Brain microvascular endothelial cell (primary cell): ENCODE results near the gene RAD18.

ENCODE experiments used
- DNase-seq: peaks from one replicate; pipeline ENCODE4 v3.0.0-alpha.2; 2020
- H3K27ac ChIP-seq: fragments of 250-450 bp; sonication (Bioruptor Pico); 2 replicates; pipeline ENCODE4 v1.5.1; 2020; ENCODE audit warnings: mild to moderate bottlenecking, moderate library complexity
- H3K27me3 ChIP-seq: fragments of 250-450 bp; sonication (Bioruptor Pico); replicated peaks from 2 replicates; pipeline ENCODE4 v1.5.1; 2020; ENCODE audit warnings: mild to moderate bottlenecking
- H3K36me3 ChIP-seq: fragments of 250-450 bp; sonication (Bioruptor Pico); replicated peaks from 2 replicates; pipeline ENCODE4 v1.5.1; 2020; ENCODE audit warnings: mild to moderate bottlenecking
- H3K4me3 ChIP-seq: 2 replicates; pipeline ENCODE4 v1.5.1; 2011; ENCODE audit warnings: low read depth, mild to moderate bottlenecking, control low read depth, low read length, moderate library complexity
- CTCF ChIP-seq: IDR thresholded peaks from 2 replicates; pipeline ENCODE4 v1.5.1; 2011; ENCODE audit warnings: low read depth, mild to moderate bottlenecking, moderate library complexity, low read length, control low read depth, inconsistent platforms; ENCODE audit errors: missing control alignments
- in situ Hi-C: cut with HindIII; loops from 2 replicates; pipeline ENCODE4 v1.10.0; 2017; ENCODE audit warnings: low sequenced_read_pairs, low pct_ligation_motif_present

Gene RAD18

GRCh38 chr3:8932507-8932906, 30.8 kb downstream of the RAD18 start:
- H3K27me3 ChIP-seq, result no peaks in the 10 kb centered on the region
- no peak for TF ChIP-seq CTCF
- no peaks in the 10 kb centered on the region for H3K36me3 ChIP-seq
- in situ Hi-C loops, result no loop called here
- no peak overlapping the region for H3K4me3 ChIP-seq
- DNase-seq, result no peak
- no peak overlapping the region for H3K27ac ChIP-seq

GRCh38 chr3:8931342-8931741, 31.9 kb downstream of the RAD18 start:
- no peak for DNase-seq
- Histone ChIP-seq H3K4me3 (no peak overlapping the region), H3K36me3 (no peaks in the 10 kb centered on the region), H3K27me3 (no peaks in the 10 kb centered on the region), H3K27ac (no peak overlapping the region)
- TF ChIP-seq CTCF, result no peak
- in situ Hi-C loops, result no loop called here

- H3K36me3 ChIP-seq, result no peaks in the 10 kb centered on the region
- H3K27me3 ChIP-seq, result no peaks in the 10 kb centered on the region
- in situ Hi-C loops, result no loop called here
- no peak for TF ChIP-seq CTCF
- no peak overlapping the region for H3K4me3 ChIP-seq
- DNase-seq, result no peak
- no peak overlapping the region for H3K27ac ChIP-seq
Observed at GRCh38 chr3:8929860-8930259, 33.4 kb downstream of the RAD18 start.

GRCh38 chr3:8914491-8914890, 48.8 kb downstream of the RAD18 start:
- H3K4me3 ChIP-seq, result no peak overlapping the region
- no peak for TF ChIP-seq CTCF
- in situ Hi-C loops, result no loop called here
- no peak for DNase-seq
- H3K36me3 ChIP-seq, result no peaks in the 10 kb centered on the region
- H3K27ac ChIP-seq, result no peak overlapping the region
- no peaks in the 10 kb centered on the region for H3K27me3 ChIP-seq

- in situ Hi-C loops, result no loop called here
- TF ChIP-seq CTCF, result no peak
- Histone ChIP-seq H3K4me3 (no peak overlapping the region), H3K27ac (no peak overlapping the region), H3K27me3 (no peaks in the 10 kb centered on the region), H3K36me3 (peaks cover 2% of the 10 kb centered on the region)
- no peak for DNase-seq
Observed at GRCh38 chr3:8911781-8912180, 51.5 kb downstream of the RAD18 start.

GRCh38 chr3:8909160-8909559, 54.1 kb downstream of the RAD18 start:
- Histone ChIP-seq H3K4me3 (no peak overlapping the region), H3K27ac (no peak overlapping the region), H3K27me3 (no peaks in the 10 kb centered on the region), H3K36me3 (peaks cover 2% of the 10 kb centered on the region)
- DNase-seq, result no peak
- no peak for TF ChIP-seq CTCF
- in situ Hi-C loops, result no loop called here
